Ovary (tissue), 9 donors: ENCODE measurements around the gene NAV2. TPM values are rescaled to one million over a fixed set of nuclear protein-coding genes. Genes with fewer than 3 reads are reported as not detected.

Experiments
- DNase-seq, 5 donors: peaks; one replicate each; pipeline ENCODE4 v3.0.0-alpha.2; 2019 to 2020
- H3K27ac ChIP-seq, 2 donors: fragments of 200-600 bp; one replicate each; pipeline versions ENCODE4 v1.5.1 to v1.8.0; 2019 to 2022
- H3K27me3 ChIP-seq: fragments of 200-600 bp; one replicate; pipeline ENCODE4 v1.8.0; 2022
- H3K36me3 ChIP-seq: fragments of 200-600 bp; sonication (generic); one replicate; pipeline ENCODE4 v1.5.1; 2019
- H3K4me1 ChIP-seq: one replicate; pipeline ENCODE4 v1.8.1; 2013; ENCODE audit warnings: mild to moderate bottlenecking, moderate library complexity; ENCODE audit not compliant: insufficient read depth
- H3K4me3 ChIP-seq: fragments of 200-600 bp; sonication (generic); one replicate; pipeline ENCODE4 v1.5.1; 2017
- H3K9me3 ChIP-seq, 2 donors: fragments of 200-600 bp in 1 of 2; sonication (generic) in 1 of 2; one replicate each; pipeline versions ENCODE4 v1.5.1 to v1.8.1; 2013 to 2019; ENCODE audit warnings: mild to moderate bottlenecking in 1 of 2, moderate library complexity in 1 of 2
- EP300 ChIP-seq: sonication (generic); formaldehyde crosslinking; IDR thresholded peaks from one replicate; pipeline ENCODE4 v1.6.1; 2017; ENCODE audit warnings: antibody characterized with exemption
- POLR2A ChIP-seq: fragments of 450-650 bp; IDR thresholded peaks from one replicate; pipeline ENCODE4 v1.6.1; 2017; ENCODE audit warnings: antibody characterized with exemption, mild to moderate bottlenecking, moderate library complexity
- whole genome bisulfite sequencing, 3 donors: extraction: QIAGEN DNeasy Blood & Tissue Kit in 1 of 3; methylation state at CpG; one replicate each; pipeline versions ENCODE4 v1.1.5 to v1.1.7; 2013 to 2017; 5-methylcytosine and 5-hydroxymethylcytosine counted together
- intact Hi-C, 4 donors: fragments of 100-400 bp; cut with DNase I; formaldehyde crosslinking; loops; one replicate each; pipeline versions ENCODE4 v1.11.0 to v1.15.1; 2022 to 2023
- polyA plus RNA-seq, 2 donors: library from polyadenylated mRNA; stranded (reverse); fragments of 200-250 nt in 1 of 2; fragments of 350-450 nt in 1 of 2; fragmentation: Illumina TruSeq in 1 of 2; extraction: RNeasy Lipid Tissue Mini Kit (QIAGEN cat#74804) in 1 of 2; gene quantifications; one replicate each; pipeline ENCODE4 v1.2.3, GENCODE V29; 2013 to 2014
- total RNA-seq, 7 donors: library from RNA; depleted of rRNA in 2 of 7; stranded (reverse); fragments of >200 nt in 2 of 7; fragmentation: NEBNext Ultra II Directional in 3 of 7; extraction: Animal tissue kit (Norgen Biotek cat#: 25700) in 3 of 7; gene quantifications; one replicate each; pipeline versions ENCODE4 v1.1.0 to v1.2.4, GENCODE V29; 2016 to 2023
- TF ChIP-seq, protein P1 (sequence below), 3 donors: fragments of 450-650 bp in 2 of 3; fragments of 200-600 bp in 1 of 3; IDR thresholded peaks; one replicate each; pipeline versions ENCODE4 v1.5.1 to v1.8.0; 2016 to 2022; ENCODE audit warnings: antibody characterized with exemption in 3 of 3, mild to moderate bottlenecking in 1 of 3
- donor health status: DM: no; HTN: no; CAD: no; lungs with moderate emphysema.
- donor health status: DM: no; HTN: no; CAD: no.
- donor health status: Bipolar disorder and iron deficiency.
- donor health status: DM: yes; HTN: yes; CAD: no.
- donor health status: DM: no; HTN: no; CAD: no.
- donor health status: DM: yes; HTN: yes; CAD: no.

Gene NAV2
- total and polyA plus RNA-seq, 9 donors, result 2.9 to 14.1 (median 7.8) TPM

- H3K4me1 ChIP-seq, result peaks cover 8% of the 10 kb centered on the region
- H3K27me3 ChIP-seq, result no peaks in the 10 kb centered on the region
- H3K36me3 ChIP-seq, result no peaks in the 10 kb centered on the region
- no peak overlapping the region for H3K4me3 ChIP-seq
- intact Hi-C loops, result no loop called here
- WGBS, 3 donors, result 56 to 64% (median 57%) methylated on average over 4 of the region's 4 CpGs
- DNase-seq, result no peak
- H3K27ac ChIP-seq, result no peak overlapping the region
- TF ChIP-seq POLR2A, result no peak
- TF ChIP-seq, protein P1, sequence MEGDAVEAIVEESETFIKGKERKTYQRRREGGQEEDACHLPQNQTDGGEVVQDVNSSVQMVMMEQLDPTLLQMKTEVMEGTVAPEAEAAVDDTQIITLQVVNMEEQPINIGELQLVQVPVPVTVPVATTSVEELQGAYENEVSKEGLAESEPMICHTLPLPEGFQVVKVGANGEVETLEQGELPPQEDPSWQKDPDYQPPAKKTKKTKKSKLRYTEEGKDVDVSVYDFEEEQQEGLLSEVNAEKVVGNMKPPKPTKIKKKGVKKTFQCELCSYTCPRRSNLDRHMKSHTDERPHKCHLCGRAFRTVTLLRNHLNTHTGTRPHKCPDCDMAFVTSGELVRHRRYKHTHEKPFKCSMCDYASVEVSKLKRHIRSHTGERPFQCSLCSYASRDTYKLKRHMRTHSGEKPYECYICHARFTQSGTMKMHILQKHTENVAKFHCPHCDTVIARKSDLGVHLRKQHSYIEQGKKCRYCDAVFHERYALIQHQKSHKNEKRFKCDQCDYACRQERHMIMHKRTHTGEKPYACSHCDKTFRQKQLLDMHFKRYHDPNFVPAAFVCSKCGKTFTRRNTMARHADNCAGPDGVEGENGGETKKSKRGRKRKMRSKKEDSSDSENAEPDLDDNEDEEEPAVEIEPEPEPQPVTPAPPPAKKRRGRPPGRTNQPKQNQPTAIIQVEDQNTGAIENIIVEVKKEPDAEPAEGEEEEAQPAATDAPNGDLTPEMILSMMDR (IDR thresholded peaks at IDR 0.05), result no peak
- TF ChIP-seq EP300, result no peak
- no peaks in the 10 kb centered on the region for H3K9me3 ChIP-seq
Observed at GRCh38 chr11:20021771-20022362, 309.2 kb downstream of the NAV2 start.

- no peak overlapping the region for H3K27ac ChIP-seq
- no peak for TF ChIP-seq EP300
- no peaks in the 10 kb centered on the region for H3K27me3 ChIP-seq
- peak in 3 of 5 donors; percentile 27 to 37 (median 35) for DNase-seq
- peaks cover 8% of the 10 kb centered on the region for H3K4me1 ChIP-seq
- 15 to 27% (median 19%) methylated on average over 10 of the region's 10 CpGs for WGBS, 3 donors
- intact Hi-C loops, result no loop called here
- no peak overlapping the region for H3K4me3 ChIP-seq
- no peaks in the 10 kb centered on the region for H3K36me3 ChIP-seq
- H3K9me3 ChIP-seq, result no peaks in the 10 kb centered on the region
Observed at GRCh38 chr11:20022363-20023081, 309.9 kb downstream of the NAV2 start.

DNA sequence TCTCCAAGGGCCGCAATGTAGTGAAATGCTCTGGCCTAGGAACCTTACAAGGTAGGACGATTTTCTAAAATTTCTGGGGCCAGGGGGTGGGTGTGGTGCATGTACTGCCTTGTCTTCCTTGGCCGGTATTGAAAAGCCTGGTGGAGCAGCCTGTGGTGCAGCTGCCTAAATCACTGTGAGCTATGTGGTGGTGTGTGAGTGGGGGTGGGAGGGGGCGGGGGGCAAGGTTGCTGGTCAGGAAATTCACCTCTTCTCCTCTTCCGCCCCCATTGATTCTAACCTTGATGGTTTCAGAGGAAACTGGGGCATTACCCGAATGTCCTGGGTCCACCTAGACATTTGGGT, 310.4 kb downstream of the NAV2 start:
- Histone ChIP-seq H3K27me3 (no peaks in the 10 kb centered on the region), H3K4me1 (peaks cover 8% of the 10 kb centered on the region), H3K4me3 (no peak overlapping the region), H3K27ac (no peak overlapping the region), H3K9me3 (no peaks in the 10 kb centered on the region), H3K36me3 (no peaks in the 10 kb centered on the region)
- intact Hi-C loops, result no loop called here
- TF ChIP-seq, protein P1 (IDR thresholded peaks at IDR 0.05), result no peak
- TF ChIP-seq POLR2A (no peak), EP300 (no peak)
- no peak for DNase-seq
- WGBS, 3 donors, result 23 to 53% (median 31%) methylated on average over 6 of the region's 6 CpGs

- DNase-seq, result no peak
- Histone ChIP-seq H3K4me3 (no peak overlapping the region), H3K27ac (no peak overlapping the region), H3K36me3 (no peaks in the 10 kb centered on the region), H3K9me3 (no peaks in the 10 kb centered on the region), H3K27me3 (no peaks in the 10 kb centered on the region), H3K4me1 (peaks cover 8% of the 10 kb centered on the region)
- 58 to 79% (median 65%) methylated on average over 6 of the region's 6 CpGs for WGBS, 3 donors
- TF ChIP-seq POLR2A, result no peak
- TF ChIP-seq EP300, result no peak
- TF ChIP-seq, protein P1 (IDR thresholded peaks at IDR 0.05), result no peak
- intact Hi-C loops, result no loop called here
Observed at GRCh38 chr11:20024172-20024935, 311.7 kb downstream of the NAV2 start.
